Measurements from ENCODE around the gene AMPD3. TPM values are rescaled to one million over a fixed set of nuclear protein-coding genes. Genes with fewer than 3 reads are reported as not detected.

Gene AMPD3
- total RNA-seq, 4 donors from 2014 or later = 7.7 to 18.4 (median 9.8) TPM

DNA sequence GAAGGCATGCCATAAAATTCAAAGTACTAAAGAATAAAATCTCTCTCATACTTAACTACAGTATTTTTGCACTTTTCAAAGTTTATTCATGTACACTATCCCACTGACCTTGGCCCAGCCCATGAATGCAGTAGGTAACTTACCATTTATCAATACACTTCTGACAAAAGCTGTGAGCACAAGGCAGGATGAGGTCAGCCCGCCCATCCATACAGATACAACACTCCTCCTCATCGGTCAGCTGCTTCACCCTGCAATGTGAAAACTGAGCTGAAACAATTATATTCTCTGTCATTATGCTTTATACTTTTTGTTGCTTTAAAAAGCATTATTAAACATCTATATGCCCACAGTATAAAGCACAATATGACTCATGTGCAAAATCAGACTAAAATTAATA lies 63.8 kb downstream of the AMPD3 start:
- no peak for TF ChIP-seq CTCF (IDR thresholded peaks at IDR 0.05; ENCODE audit: low read depth)

- TF ChIP-seq CTCF (IDR thresholded peaks at IDR 0.05; ENCODE audit: low read depth) = no peak
Observed at GRCh38 chr11:10519630-10520029, 64.6 kb downstream of the AMPD3 start.

DNA sequence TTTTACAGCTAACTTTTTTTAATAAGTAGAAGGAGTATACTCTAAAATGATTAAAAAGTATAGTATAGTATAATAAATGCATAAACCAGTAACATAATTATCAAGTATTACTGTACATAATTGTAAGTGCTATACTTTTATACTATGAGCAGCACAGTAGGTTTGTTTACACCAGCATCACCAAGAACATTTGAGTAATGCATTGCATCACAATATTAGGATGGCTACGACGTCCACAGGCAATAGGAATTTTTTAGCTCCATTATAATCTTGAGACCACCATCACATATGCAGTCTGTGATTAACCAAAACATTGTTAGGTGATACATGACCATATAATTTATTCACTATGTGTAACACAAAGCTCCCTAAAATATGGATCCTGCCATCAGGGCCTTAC lies 65.5 kb downstream of the AMPD3 start:
- TF ChIP-seq CTCF (IDR thresholded peaks at IDR 0.05; ENCODE audit: low read depth) = no peak

DNA sequence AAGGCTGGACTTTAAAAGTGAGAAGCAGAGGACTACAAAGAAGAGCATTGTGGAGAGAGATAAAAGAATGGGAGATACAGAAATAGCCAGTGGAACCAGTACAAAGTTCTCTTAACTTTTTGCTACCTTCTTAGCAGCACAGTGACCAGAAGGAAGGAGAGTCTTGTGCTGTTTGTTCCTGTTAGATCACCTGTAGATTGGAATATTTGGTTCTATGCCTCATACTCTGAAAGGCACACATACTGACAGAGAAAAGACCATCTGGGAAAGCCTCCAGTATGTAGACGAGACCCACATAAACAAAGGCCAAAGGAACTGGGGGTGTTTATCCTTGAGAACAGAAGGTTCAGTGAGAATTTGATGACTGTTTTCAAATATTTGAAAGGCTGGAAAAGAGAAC lies 67.2 kb downstream of the AMPD3 start:
- no peak for TF ChIP-seq CTCF (IDR thresholded peaks at IDR 0.05; ENCODE audit: low read depth)

- TF ChIP-seq CTCF (IDR thresholded peaks at IDR 0.05; ENCODE audit: low read depth) = no peak
Observed at GRCh38 chr11:10522921-10523320, 67.9 kb downstream of the AMPD3 start.

- no peak for TF ChIP-seq CTCF (IDR thresholded peaks at IDR 0.05; ENCODE audit: low read depth)
Observed at GRCh38 chr11:10524471-10524870, 69.4 kb downstream of the AMPD3 start.

GRCh38 chr11:10526974-10527918 lies 72.2 kb downstream of the AMPD3 start:
- no peak for TF ChIP-seq CTCF (IDR thresholded peaks at IDR 0.05; ENCODE audit: low read depth)
